IMR-90 (cell line): ENCODE results near the gene ZFPM1. TPM values are rescaled to one million over a fixed set of nuclear protein-coding genes. Genes with fewer than 3 reads are reported as not detected.

ENCODE experiments used
- ATAC-seq: fragments of 200-7000 bp; cut with Tn5 transposase; 2 replicates; pipeline ENCODE4 v1.9.1; 2020; ENCODE audit warnings: low read depth, mild to moderate bottlenecking, moderate library complexity
- BruUV-seq: library from RNA; stranded (reverse); fragments of 400-500 nt; replicated peaks from 2 replicates; lab custom pipeline; 2021; lab: Mats Ljungman, UMichigan
- CTCF ChIA-PET: fragments of 300-600 bp; formaldehyde crosslinking; extraction: SDS; loops from one replicate; lab custom pipeline; 2021; ENCODE audit warnings: antibody characterized with exemption; lab: Yijun Ruan, JAX
- POLR2A ChIA-PET: fragments of 300-600 bp; sonication (Branson Sonifier 250); formaldehyde crosslinking; loops from one replicate; lab custom pipeline; 2022; ENCODE audit warnings: antibody characterized with exemption; ENCODE audit not compliant: unreplicated experiment; lab: Charles Lee
- DNase-seq: peaks from one replicate; pipeline ENCODE4 v3.0.0; 2013
- H2AFZ ChIP-seq: replicated peaks from 2 replicates; pipeline ENCODE3; 2013; ENCODE audit warnings: low read length, mild to moderate bottlenecking; ENCODE audit not compliant: poor library complexity
- H2AK5ac ChIP-seq: 2 replicates; pipeline ENCODE4 v1.6.1; 2013; ENCODE audit warnings: low read depth, low read length, inconsistent platforms
- H2AK9ac ChIP-seq: replicated peaks from 2 replicates; pipeline ENCODE3; 2013; ENCODE audit warnings: mild to moderate bottlenecking, low read depth, low read length, moderate library complexity; ENCODE audit not compliant: poor library complexity
- H2BK120ac ChIP-seq: 2 replicates; pipeline ENCODE4 v1.6.1; 2013; ENCODE audit warnings: low read depth, low read length, inconsistent platforms
- H2BK15ac ChIP-seq: 3 replicates; pipeline ENCODE4 v1.6.1; 2013; ENCODE audit warnings: low read depth, low read length, inconsistent platforms
- H2BK20ac ChIP-seq: 2 replicates; pipeline ENCODE4 v1.6.1; 2013; ENCODE audit warnings: low read depth, mild to moderate bottlenecking, inconsistent platforms, low read length, moderate library complexity
- H2BK5ac ChIP-seq: 2 replicates; pipeline ENCODE4 v1.6.1; 2013; ENCODE audit warnings: mild to moderate bottlenecking, low read depth, low read length, inconsistent platforms; ENCODE audit not compliant: poor library complexity, severe bottlenecking
- H3K14ac ChIP-seq: replicated peaks from 2 replicates; pipeline ENCODE4 v1.6.1; 2013; ENCODE audit warnings: low read depth, low read length, inconsistent platforms
- H3K18ac ChIP-seq: 2 replicates; pipeline ENCODE4 v1.6.1; 2013; ENCODE audit warnings: low read depth, low read length, control low read depth
- H3K23ac ChIP-seq: 2 replicates; pipeline ENCODE4 v1.6.1; 2013; ENCODE audit warnings: low read depth, low read length, inconsistent platforms
- H3K27ac ChIP-seq: 2 replicates; pipeline ENCODE4 v1.5.1; 2013; ENCODE audit warnings: mild to moderate bottlenecking, control low read depth, low read length; ENCODE audit not compliant: insufficient read depth
- H3K27me3 ChIP-seq: 2 replicates; pipeline ENCODE4 v1.6.1; 2013; ENCODE audit warnings: low read length; ENCODE audit not compliant: control insufficient read depth, insufficient read depth
- H3K36me3 ChIP-seq: 2 replicates; pipeline ENCODE4 v1.6.1; 2013; ENCODE audit warnings: low read length, mixed read lengths; ENCODE audit not compliant: control insufficient read depth, insufficient read depth
- H3K4ac ChIP-seq: 2 replicates; pipeline ENCODE4 v1.6.1; 2013; ENCODE audit warnings: low read depth, low read length, inconsistent platforms
- H3K4me1 ChIP-seq: 2 replicates; pipeline ENCODE4 v1.6.1; 2013; ENCODE audit warnings: low read length, mixed read lengths; ENCODE audit not compliant: control insufficient read depth, insufficient read depth
- H3K4me2 ChIP-seq: 2 replicates; pipeline ENCODE4 v1.6.1; 2013; ENCODE audit warnings: low read depth, mild to moderate bottlenecking, control low read depth, low read length, moderate library complexity
- H3K4me3 ChIP-seq: 2 replicates; pipeline ENCODE4 v1.5.1; 2013; ENCODE audit warnings: low read depth, mild to moderate bottlenecking, control low read depth, low read length, moderate library complexity; ENCODE audit not compliant: insufficient read depth
- H3K56ac ChIP-seq: 2 replicates; pipeline ENCODE4 v1.6.1; 2013; ENCODE audit warnings: low read length, inconsistent platforms; ENCODE audit not compliant: insufficient read depth; ENCODE audit errors: extremely low read depth
- H3K79me1 ChIP-seq, 2 experiments: 2 replicates each; pipeline ENCODE4 v1.6.1; 2013; ENCODE audit warnings: low read length in 2 of 2, inconsistent platforms in 1 of 2, low read depth in 1 of 2
- H3K9ac ChIP-seq: 2 replicates; pipeline ENCODE4 v1.6.1; 2013; ENCODE audit warnings: low read depth, low read length, control low read depth
- H3K9me1 ChIP-seq: 2 replicates; pipeline ENCODE4 v1.6.1; 2013; ENCODE audit warnings: low read length, inconsistent platforms; ENCODE audit not compliant: insufficient read depth
- H3K9me3 ChIP-seq: 2 replicates; pipeline ENCODE4 v1.6.1; 2013; ENCODE audit warnings: low read length; ENCODE audit not compliant: control insufficient read depth, insufficient read depth
- H4K20me1 ChIP-seq: 2 replicates; pipeline ENCODE4 v1.6.1; 2013; ENCODE audit warnings: low read length, inconsistent platforms; ENCODE audit not compliant: insufficient read depth
- H4K5ac ChIP-seq: 2 replicates; pipeline ENCODE4 v1.6.1; 2013; ENCODE audit warnings: mild to moderate bottlenecking, low read depth, low read length, control low read depth
- H4K8ac ChIP-seq, 2 experiments: 2 replicates each; pipeline ENCODE4 v1.6.1; 2013; ENCODE audit warnings: low read depth in 2 of 2, low read length in 2 of 2, control low read depth in 1 of 2, inconsistent platforms in 1 of 2
- H4K91ac ChIP-seq: 2 replicates; pipeline ENCODE4 v1.6.1; 2013; ENCODE audit warnings: low read depth, low read length, inconsistent platforms; ENCODE audit not compliant: insufficient read depth
- BHLHE40 ChIP-seq: fragments of 150-350 bp; IDR thresholded peaks from 2 replicates; pipeline ENCODE4 v1.6.1; 2016; ENCODE audit warnings: mild to moderate bottlenecking, low read depth, low read length
- CEBPB ChIP-seq: IDR thresholded peaks from 2 replicates; pipeline ENCODE4 v1.6.1; 2012; ENCODE audit warnings: low read depth, low read length, improper control_type of control experiment
- CHD1 ChIP-seq: IDR thresholded peaks from 2 replicates; pipeline ENCODE4 v1.6.1; 2012; ENCODE audit warnings: low read depth, low read length, improper control_type of control experiment
- CTCF ChIP-seq: conservative IDR thresholded peaks from 2 replicates; pipeline ENCODE4 v1.5.1; 2012; ENCODE audit warnings: mild to moderate bottlenecking, low read depth, low read length, improper control_type of control experiment
- ELK1 ChIP-seq: fragments of 150-350 bp; IDR thresholded peaks from 2 replicates; pipeline ENCODE4 v1.6.1; 2016; ENCODE audit warnings: low read depth, mild to moderate bottlenecking, low read length, moderate library complexity, borderline replicate concordance
- FOS ChIP-seq: fragments of 150-350 bp; IDR thresholded peaks from 2 replicates; pipeline ENCODE4 v1.6.1; 2016; ENCODE audit warnings: low read depth, low read length
- MAFK ChIP-seq: IDR thresholded peaks from 2 replicates; pipeline ENCODE4 v1.6.1; 2012; ENCODE audit warnings: low read depth, low read length, improper control_type of control experiment
- MAZ ChIP-seq: IDR thresholded peaks from 2 replicates; pipeline ENCODE4 v1.6.1; 2012; ENCODE audit warnings: low read depth, mild to moderate bottlenecking, low read length, improper control_type of control experiment, moderate library complexity, borderline replicate concordance
- MXI1 ChIP-seq: IDR thresholded peaks from 2 replicates; pipeline ENCODE4 v1.6.1; 2012; ENCODE audit warnings: low read depth, mild to moderate bottlenecking, low read length, moderate library complexity, borderline replicate concordance
- NFE2L2 ChIP-seq: fragments of 150-350 bp; IDR thresholded peaks from 2 replicates; pipeline ENCODE4 v1.6.1; 2016; ENCODE audit warnings: low read depth, mild to moderate bottlenecking, low read length
- POLR2A ChIP-seq: IDR thresholded peaks from 2 replicates; pipeline ENCODE4 v1.6.1; 2012; ENCODE audit warnings: mild to moderate bottlenecking, low read depth, low read length
- RAD21 ChIP-seq: IDR thresholded peaks from 2 replicates; pipeline ENCODE4 v1.6.1; 2012; ENCODE audit warnings: low read length, improper control_type of control experiment
- RCOR1 ChIP-seq: IDR thresholded peaks from 2 replicates; pipeline ENCODE4 v1.6.1; 2012; ENCODE audit warnings: mild to moderate bottlenecking, low read length, improper control_type of control experiment; ENCODE audit not compliant: insufficient replicate concordance
- RFX5 ChIP-seq: IDR thresholded peaks from 2 replicates; pipeline ENCODE4 v1.8.0; 2012; ENCODE audit warnings: low read depth, mild to moderate bottlenecking, low read length, moderate library complexity
- SMC3 ChIP-seq: fragments of 150-350 bp; IDR thresholded peaks from 2 replicates; pipeline ENCODE4 v1.6.1; 2016; ENCODE audit warnings: low read depth, mild to moderate bottlenecking, antibody characterized with exemption, low read length, moderate library complexity
- USF2 ChIP-seq: fragments of 150-350 bp; IDR thresholded peaks from 2 replicates; pipeline ENCODE4 v1.6.1; 2017; ENCODE audit warnings: mild to moderate bottlenecking, antibody characterized with exemption, low read length, low read depth
- WGBS, 2 experiments: methylation state at CpG; one replicate each; pipeline versions ENCODE4 v1.1.5 to v1.1.7; 2013; ENCODE audit warnings: missing lambda C conversion rate in 2 of 2; ENCODE audit not compliant: insufficient read length in 1 of 2; ENCODE audit errors: extremely low coverage in 2 of 2; 5-methylcytosine and 5-hydroxymethylcytosine counted together
- dilution Hi-C: fragments of 300-500 bp; cut with HindIII; formaldehyde crosslinking; loops from one replicate; pipeline ENCODE4 v1.14.3; 2018; ENCODE audit warnings: low sequenced_read_pairs; ENCODE audit not compliant: unreplicated experiment
- in situ Hi-C: fragments of 300-500 bp; cut with MboI; formaldehyde crosslinking; loops from 3 replicates; pipeline ENCODE4 v1.14.3; 2019; ENCODE audit warnings: low sequenced_read_pairs, inconsistent platforms, mixed read lengths
- intact Hi-C: fragments of 100-400 bp; cut with micrococcal nuclease; formaldehyde crosslinking; loops from 2 replicates; pipeline ENCODE4 v1.10.0; 2022
- polyA plus RNA-seq, 3 experiments: library from polyadenylated mRNA; depleted of rRNA; stranded (reverse); fragments of >200 nt; gene quantifications; 2 replicates each; pipeline ENCODE4 v1.2.3, GENCODE V29; 2012; ENCODE audit warnings: low replicate concordance in 1 of 3
- total RNA-seq: library from RNA; depleted of rRNA; stranded (reverse); fragments of >200 nt; gene quantifications from 2 replicates; pipeline ENCODE4 v1.2.3, GENCODE V29; 2012

ZFPM1 gene
- total and polyA plus RNA-seq, 2 of the 4 experiments (the other 2 are of a cell fraction) = 0.36 to 1.1 TPM

GRCh38 chr16:88431651-88432050 is 21.4 kb upstream of the ZFPM1 start:
- peaks cover 71% of the 10 kb centered on the region for H3K36me3 ChIP-seq
- no peak overlapping the region for H2BK5ac ChIP-seq
- no peak overlapping the region for H2BK15ac ChIP-seq
- H2BK120ac ChIP-seq = no peak overlapping the region
- no peak for DNase-seq
- H3K9ac ChIP-seq = no peak overlapping the region
- no peak overlapping the region for H4K5ac ChIP-seq
- no peaks in the 10 kb centered on the region for H3K9me3 ChIP-seq
- no peak overlapping the region for H3K4me3 ChIP-seq
- no peak overlapping the region for H3K18ac ChIP-seq
- in situ Hi-C loops = no loop called here
- no peaks in the 10 kb centered on the region for H3K4me1 ChIP-seq
- H4K20me1 ChIP-seq = peaks cover 19% of the 10 kb centered on the region; the same call in 1 of the 2 replicates
- BruUV-seq = no TSS peak
- no peak overlapping the region for H3K14ac ChIP-seq
- no peak overlapping the region for H3K23ac ChIP-seq
- H3K56ac ChIP-seq = no peak overlapping the region
- TF ChIP-seq CEBPB = no peak
- TF ChIP-seq ELK1 = no peak
- TF ChIP-seq SMC3 = no peak
- no peak for TF ChIP-seq MXI1
- TF ChIP-seq POLR2A = no peak
- no peak for TF ChIP-seq FOS
- TF ChIP-seq RCOR1 = no peak
- TF ChIP-seq MAFK = no peak
- no peak for TF ChIP-seq RAD21
- no peak for TF ChIP-seq CHD1
- no peak for TF ChIP-seq NFE2L2
- no peak for TF ChIP-seq BHLHE40
- TF ChIP-seq MAZ = no peak
- TF ChIP-seq USF2 = no peak
- TF ChIP-seq CTCF = no peak
- TF ChIP-seq RFX5 = no peak
- intact Hi-C loops = no loop called here
- no peaks in the 10 kb centered on the region for H3K9me1 ChIP-seq
- no peak overlapping the region for H3K4ac ChIP-seq
- no peak for ATAC-seq
- no peak overlapping the region for H4K8ac ChIP-seq
- no peak overlapping the region for H4K91ac ChIP-seq
- no peak overlapping the region for H3K4me2 ChIP-seq
- no peak overlapping the region for H2AK9ac ChIP-seq
- ChIA-PET POLR2A (no interaction called here), CTCF (no interaction called here)
- no peak overlapping the region for H2AFZ ChIP-seq
- no peak overlapping the region for H3K27ac ChIP-seq
- H2AK5ac ChIP-seq = no peak overlapping the region
- peaks cover 0 to 43% of the 10 kb centered on the region in 2 experiments; a peak in 3 of 4 replicates for H3K79me1 ChIP-seq
- no peaks in the 10 kb centered on the region for H3K27me3 ChIP-seq
- no peak overlapping the region for H2BK20ac ChIP-seq
- WGBS, 2 experiments = 89% methylated on average over 13 of the region's 22 CpGs; no CpG with 5 or more reads in 1 of the 2 experiments
- dilution Hi-C loops = no loop called here
